HG03520 (cell line): ENCODE data around the gene PTPRN2.
"Not testable (repeated sequence)": the region's sequence is repeated elsewhere in the genome, so short reads cannot be mapped to it uniquely, and the experiment has no call there.

Source experiments
- ATAC-seq: cut with Tn5 transposase; IDR thresholded peaks from one replicate; pipeline ENCODE4 v1.9.1; 2021; ENCODE audit warnings: mild to moderate bottlenecking, moderate library complexity; ENCODE audit not compliant: unreplicated experiment

PTPRN2 gene

GRCh38 chr7:158264881-158265742 is 322.5 kb downstream of the PTPRN2 start:
- ATAC-seq = no peak

GRCh38 chr7:158263964-158264748 is 323.5 kb downstream of the PTPRN2 start:
- ATAC-seq = no peak

- ATAC-seq = no peak
These were observed 324.3 kb downstream of the PTPRN2 start for GRCh38 chr7:158263110-158263963.

GRCh38 chr7:158262284-158263109 is 325.1 kb downstream of the PTPRN2 start:
- no peak for ATAC-seq

GRCh38 chr7:158261362-158262235 is 326.0 kb downstream of the PTPRN2 start:
- ATAC-seq = no peak

GRCh38 chr7:158260567-158261361 is 326.9 kb downstream of the PTPRN2 start:
- ATAC-seq = no peak

DNA sequence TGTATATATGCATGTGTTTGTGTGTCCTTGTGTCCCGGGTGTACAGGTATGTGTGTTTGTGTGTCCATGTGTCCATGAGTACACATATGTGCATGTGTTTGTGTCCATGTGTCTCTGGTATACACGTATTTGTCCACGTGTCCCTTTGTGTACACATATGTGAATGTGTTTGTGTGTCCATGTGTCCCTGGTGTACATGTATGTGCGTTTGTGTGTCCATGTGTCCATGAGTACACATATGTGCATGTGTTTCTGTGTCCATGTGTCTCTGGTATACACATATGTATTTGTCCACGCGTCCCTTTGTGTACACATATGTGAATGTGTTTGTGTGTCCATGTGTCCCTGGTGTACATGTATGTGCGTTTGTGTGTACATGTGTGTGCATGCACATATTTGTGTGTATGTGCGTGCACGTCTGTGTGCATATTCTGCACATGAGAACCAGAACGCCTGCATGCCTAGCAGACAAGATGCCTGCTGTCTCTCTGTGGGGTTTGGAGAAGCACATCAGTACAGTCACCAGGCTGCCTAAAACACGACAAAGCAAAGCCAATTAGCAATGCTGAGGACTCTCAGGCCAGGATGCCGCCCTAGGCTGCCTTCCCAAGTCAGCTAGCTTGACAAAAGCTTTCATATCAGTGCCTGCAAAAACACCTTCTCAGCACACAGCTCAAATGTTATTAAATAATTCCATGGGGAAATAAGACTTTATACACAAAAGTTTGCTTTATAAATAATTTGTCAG is 327.8 kb downstream of the PTPRN2 start:
- no peak for ATAC-seq

DNA sequence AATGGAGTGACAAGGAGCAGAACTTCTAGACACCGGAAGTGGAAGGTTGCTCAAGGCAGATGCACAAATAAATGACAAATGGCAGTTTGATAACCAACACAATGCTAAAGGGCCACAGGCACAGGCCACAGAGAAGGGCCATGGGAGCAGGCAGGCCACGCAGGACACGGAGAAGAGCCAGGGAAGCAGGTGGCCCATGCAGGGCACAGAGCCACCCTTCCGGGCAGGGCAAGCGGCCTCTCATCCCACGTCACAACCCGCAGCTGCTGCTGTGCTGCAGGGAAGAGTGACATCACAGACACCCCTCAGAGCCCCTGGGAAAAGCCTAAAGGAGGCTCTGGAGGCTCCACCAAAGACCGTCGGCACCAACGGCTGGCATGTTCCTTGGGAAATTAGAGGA is 328.5 kb downstream of the PTPRN2 start:
- no peak for ATAC-seq

DNA sequence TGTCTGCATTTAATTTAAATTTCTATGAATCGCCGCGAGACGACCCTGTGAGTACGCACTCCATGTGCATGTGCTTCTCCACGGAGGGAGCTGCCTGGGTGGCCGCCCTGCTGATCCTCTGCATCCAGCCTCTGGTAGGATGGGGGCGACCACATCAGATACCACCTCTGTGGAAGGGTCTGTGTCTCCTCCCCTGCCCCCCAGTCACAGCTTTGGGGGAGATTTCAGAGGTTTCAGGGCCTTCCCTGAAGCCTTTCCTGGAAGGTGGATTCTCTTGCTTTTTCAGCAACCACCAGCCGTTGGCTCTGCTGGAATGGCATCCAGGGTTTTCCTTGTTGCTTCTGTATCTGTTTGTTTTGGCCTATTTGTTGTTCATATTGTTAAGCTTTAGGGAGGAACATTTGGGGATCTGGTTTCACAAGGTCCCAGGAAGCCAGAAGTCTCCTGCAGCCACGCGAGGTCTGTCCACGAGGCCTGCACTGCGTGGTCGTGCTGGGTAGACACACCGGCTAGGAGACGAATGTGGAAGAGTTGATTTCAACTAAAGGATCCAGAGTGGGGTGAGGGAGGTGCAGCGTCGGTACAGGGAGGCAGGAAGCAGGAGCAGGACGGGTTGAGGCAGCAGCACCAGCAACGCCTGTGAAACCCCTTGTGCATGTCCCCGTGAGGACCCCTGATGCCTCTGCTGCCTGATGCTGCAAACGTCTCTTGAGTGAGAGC is 329.1 kb downstream of the PTPRN2 start:
- ATAC-seq = no peak

GRCh38 chr7:158257516-158258410 is 329.9 kb downstream of the PTPRN2 start:
- ATAC-seq = no peak

DNA sequence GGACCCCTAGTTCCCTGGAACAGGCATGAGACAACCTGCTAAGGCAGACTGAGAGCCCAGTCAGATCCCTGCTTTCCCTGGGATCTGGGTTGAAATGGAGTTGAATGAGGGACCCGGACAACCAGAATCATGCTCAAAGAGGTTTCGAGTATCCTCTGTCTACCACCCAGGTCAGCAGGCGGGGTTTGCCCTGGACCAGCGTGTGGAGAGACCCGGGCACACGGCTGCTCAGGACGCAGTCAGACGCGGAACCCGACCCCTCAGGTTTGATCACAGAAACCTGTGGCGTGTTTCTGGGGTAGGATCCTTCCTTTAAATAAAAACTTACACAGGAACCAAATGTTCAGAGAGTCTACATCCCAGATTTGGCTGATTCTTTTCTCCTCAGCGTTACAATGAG is 330.6 kb downstream of the PTPRN2 start:
- no peak for ATAC-seq

- no peak for ATAC-seq
These were observed 331.4 kb downstream of the PTPRN2 start for GRCh38 chr7:158256091-158256816.

- no peak for ATAC-seq
These were observed 332.1 kb downstream of the PTPRN2 start for GRCh38 chr7:158255558-158255957.

- no peak for ATAC-seq
These were observed 332.5 kb downstream of the PTPRN2 start for GRCh38 chr7:158255156-158255555.

GRCh38 chr7:158253670-158254045 is 334.0 kb downstream of the PTPRN2 start:
- not testable (repeated sequence) for ATAC-seq
